K562 (cell line): ENCODE measurements around the gene ZAP70. TPM values are rescaled to one million over a fixed set of nuclear protein-coding genes. Genes with fewer than 3 reads are reported as not detected.

Experiments
- BDP1 ChIP-seq: IDR thresholded peaks from 3 replicates; pipeline ENCODE4 v1.6.1; 2011; ENCODE audit not compliant: insufficient read length, insufficient read depth
- BHLHE40 ChIP-seq: IDR thresholded peaks from 2 replicates; pipeline ENCODE4 v1.6.1; 2011; ENCODE audit warnings: low read length, improper control_type of control experiment
- CBFA2T2 ChIP-seq: fragments of 450-650 bp; conservative IDR thresholded peaks from 2 replicates; pipeline ENCODE4 v1.6.1; 2017; ENCODE audit warnings: mild to moderate bottlenecking
- CREM ChIP-seq: IDR thresholded peaks from 2 replicates; pipeline ENCODE4 v1.6.1; 2014; ENCODE audit warnings: antibody characterized with exemption, low read depth
- JUND ChIP-seq, 2 experiments: IDR thresholded peaks; 2 replicates in 1 of 2; 3 replicates in 1 of 2; pipeline ENCODE4 v1.6.1; 2011; ENCODE audit warnings: borderline replicate concordance in 2 of 2, low read depth in 2 of 2, low read length in 2 of 2, improper control_type of control experiment in 1 of 2, missing biosample characterization in 1 of 2, missing genetic modification characterization in 1 of 2, missing genetic modification reagents in 1 of 2
- LEF1 ChIP-seq: fragments of 450-650 bp; IDR thresholded peaks from 2 replicates; pipeline ENCODE4 v1.6.1; 2016; ENCODE audit warnings: mild to moderate bottlenecking
- MBD2 ChIP-seq: sonication (generic); IDR thresholded peaks from 2 replicates; pipeline ENCODE4 v1.6.1; 2016; ENCODE audit warnings: low read depth, borderline replicate concordance
- NBN ChIP-seq: fragments of 450-650 bp; IDR thresholded peaks from 2 replicates; pipeline ENCODE4 v1.6.1; 2016; ENCODE audit warnings: low read depth, mild to moderate bottlenecking
- PHF8 ChIP-seq: fragments of 200-600 bp; sonication (generic); IDR thresholded peaks from 2 replicates; pipeline ENCODE4 v1.6.1; 2012; ENCODE audit warnings: mixed run types, mild to moderate bottlenecking, inconsistent platforms, low read length, moderate library complexity, borderline replicate concordance
- TBP ChIP-seq: optimal IDR thresholded peaks from 2 replicates; pipeline ENCODE3; 2011; ENCODE audit warnings: low read depth, low read length, improper control_type of control experiment
- TOE1 ChIP-seq, 2 experiments: fragments of 450-650 bp in 1 of 2; sonication (generic) in 1 of 2; formaldehyde crosslinking in 1 of 2; IDR thresholded peaks; 2 replicates each; pipeline versions ENCODE4 v1.7.1 to v1.8.0; 2016 to 2022; ENCODE audit warnings: borderline replicate concordance in 2 of 2, mild to moderate bottlenecking in 2 of 2, antibody characterized with exemption in 1 of 2, inconsistent platforms in 1 of 2, low read depth in 1 of 2, missing genetic modification reagents in 1 of 2, moderate library complexity in 1 of 2
- ZNF174 ChIP-seq: fragments of 250-450 bp; sonication (Bioruptor Pico); IDR thresholded peaks from 2 replicates; pipeline ENCODE4 v1.4.0; 2020; ENCODE audit warnings: mild to moderate bottlenecking
- ZNF316 ChIP-seq: fragments of 450-650 bp; IDR thresholded peaks from 2 replicates; pipeline ENCODE4 v1.6.1; 2016
- polyA plus RNA-seq, 8 experiments: library from polyadenylated mRNA; depleted of rRNA in 4 of 8; stranded (reverse) in 5 of 8; unstranded in 3 of 8; fragments of >200 nt; fragmentation: Nextera tagmentation in 2 of 8; fragmentation: Illumina TruSeq in 1 of 8; extraction: Ambion mirVana in 2 of 8; extraction: Trizol in 1 of 8; gene quantifications; 2 replicates each; pipeline versions ENCODE4 v1.2.1 to v1.2.3, GENCODE V29; 2011 to 2014; ENCODE audit warnings: inconsistent platforms in 1 of 8, missing spikeins in 1 of 8
- total RNA-seq, 7 experiments: library from RNA; depleted of rRNA in 6 of 7; stranded (reverse); fragments of >200 nt in 6 of 7; fragmentation: Illumina TruSeq in 2 of 7; extraction: Trizol in 2 of 7; gene quantifications; 2 replicates each; pipeline versions ENCODE4 v1.2.1 to v1.2.3, GENCODE V29; 2011 to 2021; ENCODE audit warnings: low replicate concordance in 1 of 7
- TF ChIP-seq, protein P1 (sequence below): fragments of 200-800 bp; sonication (Bioruptor generic); IDR thresholded peaks from 2 replicates; pipeline ENCODE4 v1.6.1; 2017; ENCODE audit warnings: missing genetic modification characterization, missing compliant biosample characterization
- TF ChIP-seq, protein P2 (sequence below): IDR thresholded peaks from 2 replicates; pipeline ENCODE4 v1.6.1; 2012; ENCODE audit warnings: low read depth, low read length, improper control_type of control experiment, borderline replicate concordance
- TF ChIP-seq, protein P3 (sequence below), 2 experiments: IDR thresholded peaks; 2 replicates each; pipeline ENCODE4 v1.6.1; 2011; ENCODE audit warnings: borderline replicate concordance in 1 of 2, control low read depth in 1 of 2, low read depth in 1 of 2, low read length in 1 of 2, mild to moderate bottlenecking in 1 of 2, mixed read lengths in 1 of 2, moderate library complexity in 1 of 2; ENCODE audit not compliant: insufficient read depth in 1 of 2, insufficient read length in 1 of 2, poor library complexity in 1 of 2, severe bottlenecking in 1 of 2; ENCODE audit errors: extremely low read depth in 1 of 2
- TF ChIP-seq, protein P4 (sequence below): fragments of 450-650 bp; IDR thresholded peaks from 2 replicates; pipeline ENCODE4 v1.6.1; 2016; ENCODE audit warnings: missing biosample characterization, missing genetic modification characterization

Gene ZAP70
- total and polyA plus RNA-seq, 9 of the 15 experiments (the other 6 are each of a cell fraction or from before 2014, with no cell fraction given), result 0.06 to 0.80 (median 0.21) TPM; not detected in 1

DNA sequence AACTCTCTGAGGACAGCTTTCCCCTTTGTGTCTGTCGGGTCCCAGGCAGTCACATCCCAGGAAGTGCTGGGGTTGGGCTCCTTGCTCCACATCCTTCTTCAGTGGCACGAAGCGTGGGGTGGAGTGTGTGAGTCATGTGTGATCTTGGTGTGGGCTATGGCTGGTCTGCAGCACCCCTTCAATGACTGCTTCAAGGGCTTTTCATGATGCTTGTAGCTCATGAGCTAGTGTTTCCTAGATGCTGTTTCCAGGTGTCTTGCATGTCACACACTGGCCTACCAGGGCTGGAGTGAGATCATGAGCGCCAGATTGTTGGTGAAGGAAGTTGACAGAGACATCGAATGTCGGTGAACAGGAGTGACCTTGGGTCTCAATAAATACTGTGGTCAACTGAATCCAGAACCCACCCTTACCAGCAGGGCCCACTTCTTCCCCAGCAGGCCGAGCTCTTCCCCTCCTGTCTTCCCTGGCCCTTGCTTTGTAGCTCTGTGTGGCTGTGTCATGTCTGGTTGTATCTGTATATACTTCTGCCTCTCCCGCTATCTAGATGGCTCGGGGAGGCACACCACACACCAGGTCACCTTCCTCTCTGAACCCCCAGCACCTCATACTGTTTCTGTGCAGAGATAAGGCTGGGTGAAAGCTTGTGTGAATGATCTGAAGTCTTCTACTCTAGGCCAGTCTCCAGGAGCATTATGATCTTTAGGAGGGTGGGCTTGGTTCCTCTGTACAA is 40.0 kb upstream of the ZAP70 start (continued):
- no peak for TF ChIP-seq BDP1
- peak; percentile 61; the same call in 1 of the 2 replicates for TF ChIP-seq JUND (IDR thresholded peaks at IDR 0.05; ENCODE audit: borderline replicate concordance, low read depth, low read length)
- no peak; the same call in 2 of the 3 replicates for TF ChIP-seq JUND (tag; IDR thresholded peaks at IDR 0.05; ENCODE audit: borderline replicate concordance, low read depth, low read length)
- TF ChIP-seq ZNF316, result no peak
- no peak; the same call in 1 of the 2 replicates for TF ChIP-seq CREM
- peak; percentile 52 for TF ChIP-seq TBP
- TF ChIP-seq, protein P1, sequence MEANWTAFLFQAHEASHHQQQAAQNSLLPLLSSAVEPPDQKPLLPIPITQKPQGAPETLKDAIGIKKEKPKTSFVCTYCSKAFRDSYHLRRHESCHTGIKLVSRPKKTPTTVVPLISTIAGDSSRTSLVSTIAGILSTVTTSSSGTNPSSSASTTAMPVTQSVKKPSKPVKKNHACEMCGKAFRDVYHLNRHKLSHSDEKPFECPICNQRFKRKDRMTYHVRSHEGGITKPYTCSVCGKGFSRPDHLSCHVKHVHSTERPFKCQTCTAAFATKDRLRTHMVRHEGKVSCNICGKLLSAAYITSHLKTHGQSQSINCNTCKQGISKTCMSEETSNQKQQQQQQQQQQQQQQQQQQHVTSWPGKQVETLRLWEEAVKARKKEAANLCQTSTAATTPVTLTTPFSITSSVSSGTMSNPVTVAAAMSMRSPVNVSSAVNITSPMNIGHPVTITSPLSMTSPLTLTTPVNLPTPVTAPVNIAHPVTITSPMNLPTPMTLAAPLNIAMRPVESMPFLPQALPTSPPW, result peak; percentile 9
- TF ChIP-seq BHLHE40, result peak; percentile 57
- no peak for TF ChIP-seq ZNF174 (CRISPR knock-in tag)
- TF ChIP-seq PHF8, result peak; percentile 21; the same call in 1 of the 2 replicates
- 0 out of 2 replicates have a peak, but pooled peaks have one; percentile 34 for TF ChIP-seq LEF1
- TF ChIP-seq, protein P2, sequence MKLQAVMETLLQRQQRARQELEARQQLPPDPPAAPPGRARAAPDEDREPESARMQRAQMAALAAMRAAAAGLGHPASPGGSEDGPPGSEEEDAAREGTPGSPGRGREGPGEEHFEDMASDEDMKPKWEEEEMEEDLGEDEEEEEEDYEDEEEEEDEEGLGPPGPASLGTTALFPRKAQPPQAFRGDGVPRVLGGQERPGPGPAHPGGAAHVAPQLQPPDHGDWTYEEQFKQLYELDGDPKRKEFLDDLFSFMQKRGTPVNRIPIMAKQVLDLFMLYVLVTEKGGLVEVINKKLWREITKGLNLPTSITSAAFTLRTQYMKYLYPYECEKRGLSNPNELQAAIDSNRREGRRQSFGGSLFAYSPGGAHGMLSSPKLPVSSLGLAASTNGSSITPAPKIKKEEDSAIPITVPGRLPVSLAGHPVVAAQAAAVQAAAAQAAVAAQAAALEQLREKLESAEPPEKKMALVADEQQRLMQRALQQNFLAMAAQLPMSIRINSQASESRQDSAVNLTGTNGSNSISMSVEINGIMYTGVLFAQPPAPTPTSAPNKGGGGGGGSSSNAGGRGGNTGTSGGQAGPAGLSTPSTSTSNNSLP, result peak; percentile 29; the same call in 1 of the 2 replicates
- peak; percentile 54 for TF ChIP-seq CBFA2T2
- TF ChIP-seq, protein P3, sequence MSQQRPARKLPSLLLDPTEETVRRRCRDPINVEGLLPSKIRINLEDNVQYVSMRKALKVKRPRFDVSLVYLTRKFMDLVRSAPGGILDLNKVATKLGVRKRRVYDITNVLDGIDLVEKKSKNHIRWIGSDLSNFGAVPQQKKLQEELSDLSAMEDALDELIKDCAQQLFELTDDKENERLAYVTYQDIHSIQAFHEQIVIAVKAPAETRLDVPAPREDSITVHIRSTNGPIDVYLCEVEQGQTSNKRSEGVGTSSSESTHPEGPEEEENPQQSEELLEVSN (IDR thresholded peaks at IDR 0.05; ENCODE audit: borderline replicate concordance in 1 of 2, extremely low read depth in 1 of 2, insufficient read depth in 1 of 2, insufficient read length in 1 of 2, low read depth in 1 of 2, low read length in 1 of 2, poor library complexity in 1 of 2, severe bottlenecking in 1 of 2), result peak in 1 of 2 experiments; percentile 32
- TF ChIP-seq NBN, result 0 out of 2 replicates have a peak, but pooled peaks have one; percentile 31
- TF ChIP-seq MBD2, result no peak
- TF ChIP-seq TOE1 (IDR thresholded peaks at IDR 0.05; ENCODE audit: borderline replicate concordance), result 0 out of 2 replicates have a peak, but pooled peaks have one; percentile 10
- no peak for TF ChIP-seq TOE1 (CRISPR knock-in tag; IDR thresholded peaks at IDR 0.05; ENCODE audit: borderline replicate concordance, low read depth)
- TF ChIP-seq, protein P4, sequence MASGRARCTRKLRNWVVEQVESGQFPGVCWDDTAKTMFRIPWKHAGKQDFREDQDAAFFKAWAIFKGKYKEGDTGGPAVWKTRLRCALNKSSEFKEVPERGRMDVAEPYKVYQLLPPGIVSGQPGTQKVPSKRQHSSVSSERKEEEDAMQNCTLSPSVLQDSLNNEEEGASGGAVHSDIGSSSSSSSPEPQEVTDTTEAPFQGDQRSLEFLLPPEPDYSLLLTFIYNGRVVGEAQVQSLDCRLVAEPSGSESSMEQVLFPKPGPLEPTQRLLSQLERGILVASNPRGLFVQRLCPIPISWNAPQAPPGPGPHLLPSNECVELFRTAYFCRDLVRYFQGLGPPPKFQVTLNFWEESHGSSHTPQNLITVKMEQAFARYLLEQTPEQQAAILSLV (tag), result no peak
